ENCODE measurements around the gene UNK.
"Not testable (repeated sequence)": the region's sequence is repeated elsewhere in the genome, so short reads cannot be mapped to it uniquely, and the experiment has no call there.

UNK gene

DNA sequence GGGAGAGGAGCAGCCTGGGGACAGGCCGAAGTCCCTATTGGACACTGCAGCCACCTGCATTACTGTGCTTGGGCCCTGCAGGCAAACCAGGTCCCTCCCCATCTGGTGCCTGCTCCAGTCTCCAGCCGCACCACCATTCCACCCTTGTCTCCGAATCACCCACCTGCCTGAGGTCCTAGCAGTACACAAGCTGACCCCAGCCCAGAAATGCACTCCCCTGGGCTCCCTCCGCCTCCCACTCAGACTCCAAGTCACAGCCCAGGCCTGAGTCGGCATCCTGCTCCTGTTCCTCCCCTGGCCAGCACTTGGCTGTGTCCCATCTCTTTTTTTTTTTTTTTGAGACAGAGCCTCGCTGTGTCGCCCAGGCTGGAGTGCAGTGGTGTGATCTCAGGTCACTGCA is 53.3 kb downstream of the UNK start:
- DNase-seq: no peak

DNA sequence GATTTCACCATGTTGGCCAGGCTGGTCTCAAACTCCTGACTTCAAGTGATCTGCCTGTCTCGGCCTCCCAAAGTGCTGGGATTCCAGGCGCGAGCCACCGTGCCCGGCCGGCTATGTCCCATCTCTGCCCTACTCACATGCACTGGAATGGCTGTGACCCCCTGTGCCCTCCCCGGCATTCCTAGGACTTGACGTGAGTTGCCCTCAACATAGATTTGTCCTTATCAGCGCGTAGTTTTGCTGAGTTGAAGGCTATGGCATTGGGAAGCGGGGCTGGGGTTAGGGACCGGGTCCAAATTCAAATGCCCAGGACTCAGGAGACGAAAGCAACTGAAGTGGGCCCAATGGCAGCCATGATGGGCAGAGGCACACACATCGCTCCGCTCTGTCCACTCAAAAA is 53.8 kb downstream of the UNK start:
- no peak for DNase-seq

DNA sequence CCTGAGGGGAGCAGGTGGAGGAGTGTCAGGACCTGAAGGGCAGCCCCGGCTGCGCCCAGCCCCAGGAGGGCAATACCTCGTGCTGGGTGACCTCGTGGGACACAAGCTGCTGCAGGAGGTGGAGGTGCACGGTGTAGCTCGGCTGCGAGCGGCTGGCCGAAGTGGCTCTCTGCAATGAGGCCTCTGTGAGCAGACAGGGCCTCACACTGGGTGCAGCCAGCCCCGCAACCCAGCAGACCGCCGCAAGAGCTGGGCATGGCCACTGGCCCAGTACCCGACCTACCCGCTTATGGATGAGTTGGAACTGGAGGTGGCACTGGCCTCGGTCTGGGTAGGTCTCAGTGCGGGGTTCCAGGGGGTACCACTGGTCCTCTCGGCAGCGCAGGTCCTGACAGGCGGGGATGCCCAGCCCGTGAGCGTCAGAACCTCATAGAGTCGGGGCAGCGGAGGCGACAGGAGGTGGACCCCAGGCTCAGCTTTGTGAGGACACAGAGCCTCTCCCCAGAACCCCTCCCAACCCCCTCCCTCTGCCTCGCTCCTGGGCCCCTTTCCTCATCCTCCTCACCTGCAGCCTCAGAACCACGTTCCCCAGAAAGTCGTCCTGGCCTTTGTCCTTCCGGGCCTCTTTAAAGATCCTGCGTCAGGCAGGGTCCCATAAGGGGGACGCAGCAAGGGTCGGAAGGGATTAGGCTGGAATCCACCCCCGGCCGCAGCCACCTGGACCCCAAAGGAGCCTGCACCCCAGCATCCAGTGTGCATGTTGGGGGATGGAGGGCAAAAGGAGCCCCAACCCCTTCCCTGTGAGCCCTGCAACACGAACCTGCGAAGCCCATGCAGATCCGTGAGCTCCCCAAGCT is 55.6 kb downstream of the UNK start:
- DNase-seq: no peak

DNA sequence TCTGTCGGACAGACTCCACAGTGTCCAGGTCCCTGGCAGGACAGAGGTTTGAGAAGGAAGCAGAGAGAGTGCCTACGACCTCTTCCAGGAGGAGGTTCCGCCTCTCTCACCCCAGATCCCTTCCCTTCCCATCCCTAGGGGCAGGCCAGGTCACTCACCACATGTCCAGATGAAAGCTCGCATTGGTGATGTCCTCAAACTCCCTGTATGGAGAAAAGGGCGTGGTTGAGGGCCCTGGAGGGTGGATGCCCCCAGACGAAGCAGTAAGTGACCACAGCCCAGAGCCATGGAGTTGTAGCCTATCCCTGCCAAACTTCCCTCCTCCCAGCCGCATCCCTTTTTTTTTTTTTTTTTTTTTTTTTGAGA is 56.2 kb downstream of the UNK start:
- DNase-seq: no peak

DNA sequence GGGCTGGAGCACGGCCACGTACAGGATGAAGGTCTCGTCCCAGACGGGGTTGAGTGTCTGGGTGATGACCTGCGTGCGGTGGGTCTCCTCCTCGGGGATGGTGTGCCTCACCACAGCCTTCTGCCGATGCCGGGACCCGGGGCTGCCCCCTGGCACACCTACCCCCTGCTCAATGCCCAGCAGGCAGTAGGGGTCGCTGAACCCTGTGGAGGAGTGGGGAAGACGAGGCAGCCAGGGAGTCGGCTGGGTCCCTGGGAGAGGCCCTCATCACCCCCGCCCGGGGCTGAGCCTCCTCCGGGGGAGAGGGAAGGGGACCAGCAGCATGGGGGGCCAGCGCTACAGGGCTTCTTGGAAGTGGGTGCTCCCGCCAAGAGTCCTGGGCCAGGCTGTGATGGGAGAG is 57.8 kb downstream of the UNK start:
- no peak for DNase-seq

DNA sequence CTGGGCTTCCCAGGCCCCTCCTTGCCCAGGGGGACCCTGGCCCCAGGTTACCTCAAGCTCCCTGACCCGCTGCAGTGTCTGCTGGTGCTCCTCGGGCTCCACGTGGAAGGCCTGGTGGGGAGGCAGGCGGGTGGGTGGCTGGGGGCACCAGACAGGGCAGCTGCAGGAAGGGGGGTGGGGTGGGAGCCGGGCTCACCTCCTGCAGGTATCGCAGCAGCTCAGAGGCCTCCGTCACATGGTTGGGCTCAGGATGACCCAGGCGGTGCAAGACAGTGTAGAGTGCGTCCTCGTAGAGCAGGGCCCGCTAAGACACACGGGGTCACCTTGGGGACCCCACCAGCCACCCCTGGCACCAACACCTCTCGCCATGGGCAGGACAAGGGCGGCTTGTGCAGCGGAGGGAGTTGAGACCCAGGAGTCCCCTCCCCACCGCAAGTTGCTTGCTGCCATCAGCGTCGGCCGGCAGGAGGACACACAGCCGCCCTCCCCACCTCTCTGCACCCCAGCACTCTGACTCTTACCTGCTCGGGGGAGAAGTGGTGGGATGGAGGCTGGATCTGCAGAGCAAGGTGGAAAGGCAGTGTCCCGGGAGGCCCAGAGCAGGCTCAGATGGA is 58.5 kb downstream of the UNK start:
- DNase-seq: no peak

DNA sequence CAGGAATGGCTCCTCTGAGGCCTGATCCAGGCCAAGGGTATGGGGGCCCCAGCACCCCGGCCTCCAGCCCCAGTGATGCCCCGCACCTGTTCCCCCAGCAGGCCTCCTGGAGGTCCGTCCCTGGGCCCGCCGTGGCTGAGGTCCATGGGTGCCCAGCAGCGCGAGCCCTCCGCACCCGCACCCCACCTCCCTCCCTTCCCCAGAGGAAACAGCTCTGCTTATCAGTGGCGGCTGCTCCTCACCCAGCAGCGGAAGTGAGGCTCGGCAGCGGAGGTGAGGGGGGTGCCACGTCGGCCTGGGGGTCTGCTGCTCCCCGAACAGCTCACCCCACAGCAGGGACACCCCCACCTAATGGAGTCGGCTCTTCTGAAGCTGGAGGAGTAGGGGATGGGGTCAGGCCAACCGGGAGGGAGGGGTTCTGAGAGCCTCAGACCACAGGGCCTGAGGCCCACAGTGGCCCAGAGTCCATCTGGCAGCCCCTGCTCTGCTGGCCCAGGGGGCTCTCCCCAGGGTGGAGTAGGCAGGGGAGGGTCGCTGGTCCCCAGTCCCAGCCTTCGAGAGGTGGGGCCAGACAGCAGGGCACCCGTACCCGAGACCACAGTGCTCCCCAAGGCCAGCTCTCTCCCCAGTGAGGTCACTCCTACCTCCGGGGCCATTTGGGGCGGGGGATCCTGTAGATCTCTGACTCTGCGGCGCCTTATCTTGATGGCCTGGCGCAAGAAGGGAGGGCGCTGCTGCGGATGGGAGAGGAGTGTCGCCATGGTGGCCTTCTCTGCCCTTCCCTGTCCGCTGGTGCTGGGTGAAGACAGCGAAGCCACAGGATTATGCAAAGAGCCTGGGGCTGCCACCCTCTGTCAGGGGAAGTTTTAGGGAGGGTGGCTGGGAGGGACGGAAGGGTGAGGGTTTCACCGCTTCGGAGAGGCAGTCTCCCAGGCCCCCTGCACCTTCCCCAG is 59.2 kb downstream of the UNK start, which contains the start of gene UNC13D:
UNC13D (minus strand) TSS at position 828 of the 953 bp plus-strand sequence; CDS start at position 761, 67 bp downstream.
- no peak for DNase-seq

DNA sequence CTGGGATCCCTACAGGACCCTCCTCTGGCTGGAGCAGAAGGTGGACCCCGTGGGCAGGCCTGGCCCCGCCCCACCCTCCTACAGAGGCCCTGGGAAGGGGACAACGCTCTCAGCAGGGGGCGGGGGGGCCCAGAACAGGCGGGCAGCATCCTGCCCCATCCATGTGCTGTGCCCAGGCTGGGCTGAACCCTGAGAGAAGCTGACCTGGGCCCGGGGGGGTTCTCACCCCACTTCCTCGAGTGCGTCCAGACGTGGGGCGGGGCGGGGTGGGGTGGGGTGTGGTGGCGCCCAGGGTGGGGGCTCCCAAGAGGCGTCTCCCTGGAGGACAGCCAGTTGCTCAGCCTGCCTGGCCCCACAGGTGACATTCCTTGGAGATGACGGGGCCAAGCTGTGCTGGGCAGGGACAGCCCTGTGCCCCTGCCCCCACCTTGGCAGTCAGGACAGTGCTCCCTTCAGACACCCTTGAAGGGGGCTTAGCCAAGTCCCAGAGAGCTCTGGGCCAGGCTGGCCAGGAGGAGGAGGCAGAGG is 60.0 kb downstream of the UNK start:
- DNase-seq: no peak

DNA sequence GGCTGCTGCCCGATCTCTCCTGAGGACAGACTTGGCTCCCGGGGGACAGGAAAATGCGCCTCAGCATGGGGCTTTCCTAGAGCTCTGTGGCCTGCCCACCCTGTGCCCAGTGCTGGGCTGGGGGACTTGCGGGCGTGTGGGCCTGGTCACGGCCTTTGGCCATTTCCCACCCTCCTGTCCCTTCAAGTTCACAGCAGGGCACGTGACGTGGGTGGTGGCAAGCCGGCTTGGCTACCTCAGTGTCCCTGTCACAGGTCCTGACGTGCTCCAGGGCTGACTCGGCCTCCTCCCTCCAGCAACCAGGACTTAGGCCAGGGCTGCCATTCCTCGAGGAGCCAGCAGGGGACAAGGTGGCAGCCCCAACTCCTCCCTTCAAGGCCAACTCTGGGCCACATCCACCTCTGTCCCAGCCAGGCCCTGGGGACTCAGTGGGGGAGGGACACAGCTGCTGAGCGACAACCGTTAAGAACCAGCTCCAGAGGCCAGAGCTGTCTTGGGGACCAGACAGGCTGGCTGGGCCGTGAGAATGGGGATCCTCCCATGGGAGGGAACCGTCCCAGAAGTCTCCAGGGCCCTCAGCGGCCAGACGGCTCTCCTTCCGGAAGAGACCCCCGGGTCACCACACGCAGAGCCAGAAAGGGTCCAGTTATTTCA is 60.6 kb downstream of the UNK start:
- no peak for DNase-seq

DNA sequence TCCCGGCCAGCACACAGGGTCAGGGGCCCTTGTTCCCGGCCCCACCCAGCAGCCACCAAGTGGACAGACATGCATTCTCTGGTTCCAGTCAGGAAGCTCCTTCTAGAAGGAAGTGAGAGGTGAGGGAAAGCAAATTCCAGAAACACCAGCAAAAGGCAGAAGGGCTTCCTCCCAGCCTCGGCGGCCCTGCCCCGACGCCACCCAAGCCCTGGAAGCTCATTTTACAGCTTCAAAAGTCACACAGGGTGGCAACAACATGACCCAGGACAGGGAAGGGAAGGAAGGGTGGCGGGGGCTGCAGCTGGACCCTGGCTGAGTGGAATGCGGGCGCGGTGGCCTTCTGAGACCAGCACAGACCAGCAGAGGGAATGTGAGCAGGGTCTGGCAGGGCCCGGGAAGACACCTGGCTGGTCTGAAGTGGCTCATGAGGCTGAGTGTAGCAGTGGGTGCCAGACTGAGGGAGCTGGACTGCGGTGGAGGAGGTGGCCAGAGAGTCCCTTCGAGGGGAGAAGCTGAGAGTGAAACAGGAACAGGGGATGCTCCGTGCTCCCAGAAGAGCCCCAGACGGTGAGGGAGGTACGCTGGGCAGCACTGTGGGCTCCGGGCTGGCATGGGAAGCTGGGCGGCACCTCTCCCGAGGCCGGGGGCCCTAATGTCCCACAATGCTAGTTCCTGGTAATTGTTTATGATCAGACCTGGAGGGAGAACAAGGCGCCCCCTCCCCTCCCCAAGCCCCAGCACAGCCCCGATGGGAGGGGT is 61.5 kb downstream of the UNK start:
- DNase-seq: no peak

DNA sequence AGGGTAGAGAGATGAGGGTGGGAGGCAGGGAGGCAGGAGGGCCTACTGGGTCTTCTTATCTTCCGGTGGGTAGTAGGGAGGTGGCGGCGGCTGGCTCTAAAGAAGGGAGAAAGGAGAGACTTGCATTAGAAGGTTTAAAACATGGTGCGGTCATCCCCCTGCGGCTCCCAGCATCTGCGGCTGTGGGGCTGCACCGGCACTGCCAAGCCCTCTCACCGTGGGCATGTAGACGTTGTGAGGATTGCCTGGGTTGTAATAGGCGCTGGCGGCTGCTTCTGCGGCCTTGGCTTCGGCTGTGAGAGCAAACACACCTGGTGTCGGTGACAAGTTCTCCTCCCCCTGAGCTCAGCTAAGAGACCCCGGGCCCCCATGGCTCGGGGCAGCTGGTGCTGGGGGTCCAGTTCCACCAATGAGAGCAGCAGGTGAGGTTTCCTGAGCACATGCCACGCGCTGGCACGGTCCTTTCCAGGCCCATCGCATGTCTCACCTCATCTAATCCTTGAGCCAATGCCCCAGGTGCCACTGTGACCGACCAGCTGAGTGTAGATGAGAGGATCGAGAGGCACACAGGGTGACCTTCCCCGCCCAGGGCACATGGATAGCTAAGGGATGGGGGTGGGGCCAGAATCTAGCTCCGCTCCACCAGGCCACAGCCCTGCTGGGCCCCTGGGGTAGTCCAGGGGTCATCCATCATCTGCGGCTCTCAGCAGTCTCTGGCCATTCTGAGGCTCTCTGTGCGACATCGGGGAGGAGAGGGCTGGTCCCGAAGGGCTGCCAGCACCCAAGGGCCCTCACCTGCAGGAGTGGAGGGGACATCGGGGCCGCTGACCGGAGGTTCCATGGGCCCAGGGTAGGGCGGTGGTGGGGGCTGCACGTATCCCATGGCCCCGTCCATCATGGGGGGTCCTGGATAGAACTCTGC is 62.3 kb downstream of the UNK start:
- no peak for DNase-seq

DNA sequence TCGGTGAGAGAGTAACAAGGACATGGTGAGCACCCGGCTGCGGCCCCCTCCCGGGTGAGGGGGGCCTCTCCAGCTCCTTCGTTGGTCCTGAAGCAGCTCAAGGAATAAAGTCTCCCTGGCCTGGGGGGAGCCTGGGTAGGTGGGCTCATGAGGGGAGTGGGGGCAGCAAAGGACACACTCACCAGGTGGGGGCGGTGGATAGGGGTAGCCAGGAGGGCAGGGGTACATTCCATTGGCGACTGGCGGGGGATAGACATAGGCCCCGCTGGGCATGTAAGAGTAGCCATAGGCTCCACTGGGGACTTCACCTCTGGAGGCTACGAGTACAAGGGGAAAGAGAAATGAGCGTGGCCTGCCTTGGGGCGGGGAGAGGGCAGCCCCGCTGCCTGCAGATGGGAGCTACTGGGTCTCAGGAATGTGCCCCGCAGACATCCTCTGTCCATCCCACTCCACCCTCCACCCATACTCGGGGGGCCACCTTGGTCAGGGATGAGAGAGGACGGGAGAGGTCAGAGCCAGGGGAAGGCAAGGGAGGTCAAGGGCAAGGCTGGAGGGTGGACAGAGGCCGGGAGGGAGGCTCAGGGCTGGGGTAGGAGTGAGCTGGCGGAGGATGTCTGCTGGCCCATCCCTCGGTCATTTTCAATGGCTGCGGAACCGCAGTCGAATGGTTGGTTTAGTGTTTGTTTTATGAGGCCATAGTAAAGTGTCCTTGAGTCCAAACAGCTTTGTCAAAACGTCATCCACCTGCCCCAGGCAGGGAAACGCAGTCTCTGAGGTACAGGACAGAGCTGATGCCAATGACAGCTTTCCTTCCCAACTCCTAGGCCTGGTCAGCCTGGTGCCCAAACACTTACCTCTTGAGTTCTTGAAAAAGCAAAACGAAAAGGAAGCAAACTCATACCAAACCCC is 63.3 kb downstream of the UNK start:
- no peak for DNase-seq

DNA sequence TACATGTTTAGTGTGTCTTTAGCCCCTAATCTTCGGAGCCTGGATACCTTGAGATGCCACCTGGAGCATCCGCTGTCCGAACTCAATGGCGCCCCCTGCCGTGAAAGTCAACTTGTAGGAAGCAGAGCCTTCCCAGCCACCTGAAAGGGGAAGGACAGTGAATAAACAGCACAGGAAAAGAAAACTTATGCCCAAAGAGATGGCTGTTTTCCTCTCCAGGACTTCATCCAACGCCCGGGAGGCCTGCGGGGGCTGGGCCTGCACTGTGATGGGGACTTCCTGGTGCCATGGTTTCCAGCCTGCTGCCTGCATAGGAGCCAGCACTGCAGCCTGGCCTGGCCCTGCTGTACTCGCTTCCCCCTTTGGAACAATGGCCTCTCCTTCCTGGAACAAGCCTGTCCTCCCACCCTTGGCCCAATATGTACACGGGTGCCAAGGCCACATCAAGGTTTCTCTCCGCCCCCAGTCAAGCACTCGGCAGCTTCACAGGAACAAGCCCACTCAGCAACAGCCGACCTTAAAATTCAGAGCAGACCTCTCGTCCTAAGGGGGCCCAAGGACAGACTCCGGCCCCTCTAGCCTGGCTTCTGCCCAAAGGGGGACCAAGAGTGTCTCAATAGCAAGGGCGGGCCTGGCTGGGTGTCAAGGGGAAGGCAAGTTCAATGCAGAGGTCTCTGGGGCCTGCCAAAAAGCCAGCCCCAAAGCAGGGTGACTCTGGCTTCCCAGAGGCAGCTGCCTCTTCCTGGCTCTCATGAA is 64.1 kb downstream of the UNK start:
- DNase-seq: peak; percentile 30

DNA sequence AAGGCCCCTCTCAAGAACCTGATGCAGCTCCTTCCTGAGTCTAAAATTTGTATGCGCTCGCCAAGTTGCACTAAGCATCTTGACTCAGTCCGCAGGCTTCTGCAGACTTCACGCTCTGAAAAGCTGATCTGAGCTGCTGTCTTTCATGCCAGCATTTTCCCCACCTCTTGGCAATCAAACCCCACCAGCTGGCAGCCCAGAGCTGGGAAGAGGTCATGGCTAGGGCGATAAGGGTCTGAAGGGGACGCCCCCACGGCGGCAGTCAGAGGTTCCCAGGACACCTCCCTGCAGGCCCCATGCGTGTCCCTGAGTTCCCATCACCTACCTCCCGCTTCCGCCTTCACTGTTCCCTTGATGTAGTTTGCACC is 64.7 kb downstream of the UNK start:
- no peak for DNase-seq

DNA sequence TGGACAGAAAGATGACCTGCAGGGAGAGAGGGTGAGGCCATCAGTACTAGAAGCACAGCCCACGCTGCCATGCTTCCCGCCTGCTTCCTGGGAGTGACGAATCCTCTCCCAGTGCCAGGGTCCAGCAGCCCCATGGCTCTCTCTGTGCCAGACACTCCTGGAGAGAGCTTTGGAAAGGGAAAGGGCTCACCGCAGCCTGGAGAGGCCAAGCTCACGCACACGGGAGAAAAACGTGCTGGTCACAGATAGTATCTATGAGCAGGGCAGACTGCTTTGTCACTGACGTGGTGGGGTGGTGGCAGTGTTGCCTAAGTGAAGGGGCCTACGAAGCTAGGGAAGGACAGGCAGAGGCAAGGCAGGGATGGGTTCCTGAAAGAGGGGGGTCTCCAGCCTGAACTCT is 65.1 kb downstream of the UNK start:
- no peak for DNase-seq

DNA sequence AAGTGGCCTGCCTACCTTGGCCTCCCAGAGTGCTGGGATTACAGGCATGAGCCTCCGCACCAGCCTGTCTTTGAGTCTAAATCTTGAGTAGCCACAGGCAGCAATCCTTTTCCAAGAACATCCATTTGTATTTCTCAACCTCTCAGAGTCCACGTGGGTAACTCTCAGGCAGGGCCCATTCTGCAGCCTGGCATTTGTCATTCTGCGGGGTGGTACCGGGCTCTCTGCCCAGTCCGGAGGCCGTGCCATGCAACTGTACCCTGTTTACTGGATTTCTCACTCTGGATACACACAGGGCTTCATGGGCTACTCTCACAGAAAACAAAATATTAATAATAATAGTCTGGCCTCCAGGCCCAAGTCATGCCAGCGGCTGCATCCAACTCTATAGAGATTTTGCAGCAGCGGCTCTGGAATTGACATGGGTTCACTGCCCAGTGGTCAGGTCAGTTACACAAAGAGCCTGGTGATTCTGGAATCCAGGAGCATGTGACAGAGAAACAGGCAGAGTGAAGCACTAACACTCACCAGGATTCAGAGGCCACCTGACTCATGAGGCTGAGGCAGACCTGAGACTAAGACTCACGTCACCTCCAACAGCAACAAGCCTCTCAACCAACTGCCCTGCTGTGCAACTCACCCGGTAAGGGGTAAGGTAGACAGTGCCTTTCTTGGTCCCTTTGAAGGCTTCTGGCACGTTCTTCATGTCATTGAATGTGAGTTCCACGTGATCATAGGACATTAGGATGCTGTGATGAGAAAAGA is 66.5 kb downstream of the UNK start:
- DNase-seq: no peak

DNA sequence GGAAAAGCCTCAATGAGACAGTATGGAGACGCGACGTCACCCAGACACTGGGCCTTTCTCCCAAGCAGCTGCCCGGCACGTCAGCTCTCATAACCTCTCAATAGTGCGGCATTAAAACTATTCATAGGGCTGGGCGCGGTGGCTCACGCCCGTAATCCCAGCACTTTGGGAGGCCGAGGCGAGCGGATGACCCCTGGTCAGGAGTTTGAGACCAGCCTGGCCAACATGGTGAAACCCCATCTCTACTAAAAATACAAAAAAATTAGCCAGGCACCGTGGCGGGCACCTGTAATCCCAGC is 67.0 kb downstream of the UNK start:
- DNase-seq: not testable (repeated sequence)

DNA sequence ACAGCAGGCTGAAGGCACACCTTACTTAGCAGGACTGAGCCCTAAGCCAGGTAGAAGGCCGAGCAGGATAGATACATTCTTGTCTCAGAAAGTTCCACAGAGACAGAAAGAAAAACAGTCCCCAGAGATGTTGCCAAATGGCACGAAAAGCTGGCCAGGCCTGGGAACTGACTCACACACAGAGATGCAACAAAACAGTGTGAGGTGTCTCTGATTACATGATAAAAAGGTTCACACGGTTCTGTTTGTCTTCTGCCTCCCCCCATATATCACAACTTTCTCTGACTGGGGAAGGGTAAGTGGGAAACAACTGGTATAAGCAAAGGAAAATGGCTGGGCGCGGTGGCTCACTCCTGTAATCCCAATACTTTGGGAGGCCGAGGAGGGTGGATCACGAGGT is 68.8 kb downstream of the UNK start:
- DNase-seq: no peak

Data from NCI-H748 treated with DMSO at 0.1 percent for 48 hours (cell line).